HG03060 (cell line): ENCODE measurements around the gene NPAS2.

ENCODE experiments used
- ATAC-seq: cut with Tn5 transposase; IDR thresholded peaks from one replicate; pipeline ENCODE4 v1.9.1; 2021; ENCODE audit warnings: low read depth, moderate number of reproducible peaks; ENCODE audit not compliant: unreplicated experiment

NPAS2 gene

DNA sequence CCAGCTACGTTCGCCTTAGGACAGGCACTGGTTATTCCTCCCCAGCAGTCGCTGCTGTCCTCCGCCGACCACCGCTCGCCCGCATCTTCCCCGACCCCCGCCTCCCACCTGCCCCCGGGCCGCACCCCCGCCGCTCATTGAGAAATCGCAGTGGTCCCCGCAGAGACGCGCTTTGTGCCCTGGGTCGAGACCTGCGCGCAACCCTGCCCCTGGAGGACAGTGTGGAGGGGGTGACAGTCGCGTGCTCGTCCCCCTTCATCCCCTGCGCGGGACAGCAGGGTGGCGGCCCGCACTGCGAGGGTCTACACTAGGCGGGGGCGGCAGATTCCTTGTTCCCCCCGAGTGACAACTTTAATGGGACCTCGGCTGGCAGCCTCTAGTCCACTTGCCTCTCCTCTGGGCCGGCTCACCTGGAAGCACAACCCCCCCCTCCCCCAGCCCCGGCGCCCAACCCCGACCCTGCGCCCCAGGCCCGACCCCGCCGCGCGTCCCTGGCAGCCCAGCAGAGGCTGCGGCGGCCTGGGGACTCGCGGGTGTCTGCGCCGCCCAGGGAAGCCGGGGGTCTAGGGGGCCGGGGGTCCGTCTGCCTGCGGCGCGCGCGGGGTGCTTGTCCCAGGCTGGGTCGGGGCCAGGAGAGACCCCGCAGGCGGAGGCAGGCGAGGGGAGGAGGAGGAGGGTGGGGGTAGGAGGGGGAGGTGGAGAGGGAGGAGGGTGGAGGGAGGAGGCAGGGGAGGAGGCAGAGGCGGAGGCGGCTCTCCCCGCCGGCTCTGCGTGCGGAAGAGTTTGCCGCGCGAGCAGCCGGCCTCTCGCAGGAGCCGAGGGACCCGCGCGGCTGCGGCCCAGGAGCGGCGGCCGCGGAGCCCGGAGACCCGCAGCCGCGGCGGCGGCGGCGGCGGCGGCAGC, at the start of gene NPAS2:
Gene NPAS2, plus strand, starts transcription at position 770 of the 903 bp plus-strand sequence. CDS start 84,616 bp downstream, outside the sequence.
- no peak for ATAC-seq

DNA sequence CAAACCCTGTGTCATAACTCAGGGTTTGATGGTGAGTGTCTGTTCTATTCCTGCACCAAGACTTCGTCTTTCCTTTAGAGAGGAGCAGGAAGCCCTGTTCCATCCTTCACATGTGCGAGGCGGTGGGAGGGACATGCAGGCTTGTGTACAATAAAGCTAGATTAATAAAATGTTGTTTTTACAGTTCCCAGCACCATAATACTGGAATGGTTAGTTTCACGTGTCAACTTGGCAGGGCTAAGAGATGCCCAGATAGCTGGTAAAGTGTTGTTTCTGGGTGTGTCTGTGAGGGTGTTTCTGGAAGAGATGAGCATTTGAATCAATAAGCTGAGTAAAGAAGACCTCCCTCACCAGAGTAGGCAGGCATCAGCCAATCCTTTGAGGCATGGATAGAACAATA, 48.8 kb upstream of the NPAS2 start:
- no peak for ATAC-seq

GRCh38 chr2:100773538-100773937, 46.4 kb upstream of the NPAS2 start:
- ATAC-seq: no peak

- ATAC-seq: no peak
Measured at GRCh38 chr2:100776445-100776844, 43.5 kb upstream of the NPAS2 start.

- ATAC-seq: no peak
Measured at GRCh38 chr2:100778637-100779450, 41.1 kb upstream of the NPAS2 start.

- ATAC-seq: no peak
Measured at GRCh38 chr2:100779908-100780202, 40.1 kb upstream of the NPAS2 start.

GRCh38 chr2:100780203-100781008, 39.5 kb upstream of the NPAS2 start:
- no peak for ATAC-seq

- no peak for ATAC-seq
Measured at GRCh38 chr2:100781009-100781325, 39.0 kb upstream of the NPAS2 start.

DNA sequence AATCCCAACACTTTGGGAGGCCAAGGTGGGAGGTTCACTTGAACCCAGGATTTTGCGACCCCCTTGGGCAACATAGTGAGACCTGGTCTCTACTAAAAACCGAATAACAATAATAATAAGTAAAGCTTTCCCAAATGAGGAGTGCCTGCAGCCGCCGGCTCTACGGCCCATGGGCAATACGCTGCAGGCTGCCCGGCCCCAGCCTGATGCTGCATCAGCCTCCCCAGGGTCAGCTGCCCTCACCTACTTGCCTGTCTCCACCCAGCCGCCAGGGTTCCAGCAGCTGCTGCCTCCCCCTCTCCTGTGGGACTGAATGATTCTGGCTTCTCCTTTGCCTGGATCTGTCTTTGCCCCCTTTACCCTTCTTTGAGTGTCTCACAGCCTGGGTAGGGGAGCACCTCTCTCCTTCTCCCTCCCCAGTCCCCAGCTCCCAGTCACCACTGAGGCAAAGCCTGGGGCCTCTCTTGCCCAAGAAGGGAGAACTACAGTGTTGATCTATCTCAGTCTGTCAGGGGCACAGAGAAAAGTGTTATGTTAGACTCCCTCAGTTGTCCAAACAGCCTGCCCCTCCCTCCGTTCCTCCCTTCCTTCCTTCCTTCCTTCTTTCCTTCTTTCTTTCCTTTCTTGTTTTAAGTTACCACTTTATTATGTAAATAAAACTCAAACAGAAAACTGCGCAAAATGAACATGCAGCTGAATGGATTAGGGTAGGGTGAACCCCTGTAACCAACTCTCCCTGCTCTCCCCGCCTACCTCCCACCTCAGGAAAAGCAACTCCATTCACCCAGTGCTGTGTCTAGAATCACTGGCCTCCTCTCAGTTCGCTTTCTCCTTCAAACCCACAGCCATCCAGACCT, 38.2 kb upstream of the NPAS2 start:
- ATAC-seq: no peak

GRCh38 chr2:100782380-100782878, 37.5 kb upstream of the NPAS2 start:
- no peak for ATAC-seq

- ATAC-seq: no peak
Measured at GRCh38 chr2:100783987-100784386, 36.0 kb upstream of the NPAS2 start.

DNA sequence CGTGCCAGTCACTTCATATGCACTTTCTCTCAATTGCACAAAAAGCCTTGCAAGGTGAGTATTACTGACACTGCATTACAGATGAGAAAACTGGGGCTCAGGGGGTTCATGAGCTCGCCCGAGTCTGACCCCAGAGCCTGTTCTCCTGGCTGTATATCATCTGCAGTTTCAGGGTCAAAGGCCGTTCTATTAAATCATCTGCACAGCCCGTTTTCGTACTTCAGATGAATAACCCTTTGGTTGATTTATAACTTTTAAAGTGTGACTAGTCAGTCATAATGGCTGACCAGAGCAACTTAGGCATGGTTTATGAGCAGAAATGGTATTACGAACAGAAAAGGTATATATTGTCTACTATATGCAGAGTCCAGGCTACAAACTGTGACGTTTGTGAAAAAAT, 35.3 kb upstream of the NPAS2 start:
- ATAC-seq: no peak

DNA sequence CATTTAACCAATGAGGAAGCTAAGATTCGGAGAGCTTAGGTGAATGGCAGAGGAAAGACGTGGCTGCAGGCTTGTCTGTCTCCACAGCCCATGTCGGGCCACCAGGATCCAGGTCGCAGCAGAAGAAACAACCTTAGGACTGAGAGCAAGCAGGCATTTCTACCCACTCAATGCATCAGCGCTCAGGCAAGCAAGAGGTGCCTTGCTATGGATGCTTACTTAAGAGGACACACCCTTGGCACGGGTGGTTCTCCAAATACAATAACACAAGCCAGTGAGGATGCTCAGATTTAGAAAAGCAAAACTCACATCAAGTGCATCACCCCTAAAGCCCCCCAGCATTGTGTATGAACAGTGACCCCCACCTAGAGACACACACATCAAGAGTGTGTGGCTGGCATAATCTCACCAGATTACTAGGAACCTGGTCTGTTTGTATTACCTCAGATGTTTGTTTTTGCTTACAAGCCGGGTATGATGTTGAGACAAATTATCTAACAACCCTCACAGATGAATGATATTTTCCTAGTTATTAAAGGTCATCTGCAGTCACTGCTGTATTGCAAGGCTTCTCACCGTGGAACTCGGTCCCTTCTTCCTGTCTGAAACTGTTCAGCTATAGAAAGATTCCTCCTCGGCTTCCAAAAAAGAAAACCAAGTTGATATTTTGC, 34.2 kb upstream of the NPAS2 start:
- no peak for ATAC-seq

DNA sequence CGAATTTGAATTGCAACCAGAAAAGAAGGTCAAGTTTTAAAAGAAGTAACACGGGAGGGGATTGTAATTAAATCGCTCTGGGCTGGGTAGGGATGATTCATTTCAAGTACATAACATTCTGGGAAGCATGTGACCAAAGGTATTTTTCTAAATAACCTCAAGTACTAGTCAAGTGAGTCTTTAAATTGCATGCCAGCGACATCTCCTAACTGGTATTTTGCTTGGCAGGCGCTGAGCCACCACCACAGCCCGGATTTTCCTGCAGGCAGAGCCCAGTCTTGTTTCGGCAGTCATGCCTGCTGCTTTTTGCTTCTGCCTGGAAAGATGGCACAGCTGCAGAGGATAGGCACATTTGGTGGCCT, 33.7 kb upstream of the NPAS2 start:
- ATAC-seq: no peak

- no peak for ATAC-seq
Measured at GRCh38 chr2:100786985-100787384, 33.0 kb upstream of the NPAS2 start.

GRCh38 chr2:100789361-100789760, 30.6 kb upstream of the NPAS2 start:
- ATAC-seq: no peak

- no peak for ATAC-seq
Measured at GRCh38 chr2:100791294-100791935, 28.5 kb upstream of the NPAS2 start.

DNA sequence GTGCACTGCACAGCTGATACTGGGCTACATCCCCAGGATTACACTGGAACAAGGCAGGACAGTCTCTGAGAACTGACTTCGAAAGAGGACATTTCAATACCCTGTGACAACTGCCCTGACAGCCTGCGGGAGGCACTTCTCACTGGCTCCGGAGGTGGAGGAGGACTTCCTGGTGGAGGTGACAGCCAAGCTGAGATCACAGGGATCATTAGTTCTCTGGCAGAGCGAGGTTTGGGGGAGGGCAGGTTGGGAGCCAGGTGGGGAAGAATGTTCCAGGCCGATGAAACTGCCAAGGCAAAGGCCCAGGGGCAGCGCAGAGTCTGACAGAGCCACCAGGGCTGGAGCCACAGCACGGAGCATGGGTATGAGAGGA, 28.0 kb upstream of the NPAS2 start:
- no peak for ATAC-seq

- ATAC-seq: no peak
Measured at GRCh38 chr2:100793220-100793619, 26.7 kb upstream of the NPAS2 start.
